ENCODE data around the gene CCDC40.

Gene CCDC40

GRCh38 chr17:80023481-80024205 is 12.8 kb upstream of the CCDC40 start:
- no peaks in the 10 kb centered on the region for H3K4me1 Mint-ChIP-seq
- H3K27me3 Mint-ChIP-seq: no peaks in the 10 kb centered on the region
- no peak for DNase-seq
- no peak overlapping the region for H3K4me3 Mint-ChIP-seq
- H3K9me3 Mint-ChIP-seq: peaks cover 0 to 2% of the 10 kb centered on the region in 2 donors
- no peak for ATAC-seq (replicated peaks)
- no peak overlapping the region for H3K27ac Mint-ChIP-seq
- H3K36me3 Mint-ChIP-seq: no peaks in the 10 kb centered on the region

GRCh38 chr17:80024206-80024972 is 12.1 kb upstream of the CCDC40 start:
- DNase-seq (no peak), ATAC-seq (replicated peaks) (no peak)
- Mint-ChIP-seq H3K9me3 (peaks cover 0 to 2% of the 10 kb centered on the region in 2 donors), H3K4me1 (no peaks in the 10 kb centered on the region), H3K36me3 (no peaks in the 10 kb centered on the region), H3K4me3 (no peak overlapping the region), H3K27me3 (no peaks in the 10 kb centered on the region), H3K27ac (no peak overlapping the region)

DNA sequence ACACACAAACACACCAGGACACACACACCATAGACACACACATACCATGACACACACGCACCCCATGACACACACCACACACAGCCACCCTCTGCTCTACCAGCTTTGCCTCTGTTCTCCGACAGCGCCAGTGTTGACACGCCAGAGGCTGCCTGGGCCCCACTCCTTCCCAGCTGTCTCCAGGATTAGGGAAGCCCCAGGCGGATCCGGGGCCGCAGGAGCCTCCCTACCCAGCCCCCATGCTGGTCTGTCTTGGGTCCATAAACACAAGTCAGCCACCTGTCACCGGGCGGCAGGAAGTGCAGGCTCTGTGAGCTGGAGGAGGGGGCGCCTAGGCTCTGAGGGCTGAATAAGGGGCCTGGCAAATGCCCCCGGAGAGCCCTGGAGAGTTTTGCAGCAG is 11.3 kb upstream of the CCDC40 start:
- no peak for ATAC-seq (replicated peaks)
- Mint-ChIP-seq H3K27me3 (no peaks in the 10 kb centered on the region), H3K27ac (no peak overlapping the region), H3K4me3 (no peak overlapping the region), H3K9me3 (peaks cover 0 to 2% of the 10 kb centered on the region in 2 donors), H3K36me3 (no peaks in the 10 kb centered on the region), H3K4me1 (no peaks in the 10 kb centered on the region)
- DNase-seq: no peak

DNA sequence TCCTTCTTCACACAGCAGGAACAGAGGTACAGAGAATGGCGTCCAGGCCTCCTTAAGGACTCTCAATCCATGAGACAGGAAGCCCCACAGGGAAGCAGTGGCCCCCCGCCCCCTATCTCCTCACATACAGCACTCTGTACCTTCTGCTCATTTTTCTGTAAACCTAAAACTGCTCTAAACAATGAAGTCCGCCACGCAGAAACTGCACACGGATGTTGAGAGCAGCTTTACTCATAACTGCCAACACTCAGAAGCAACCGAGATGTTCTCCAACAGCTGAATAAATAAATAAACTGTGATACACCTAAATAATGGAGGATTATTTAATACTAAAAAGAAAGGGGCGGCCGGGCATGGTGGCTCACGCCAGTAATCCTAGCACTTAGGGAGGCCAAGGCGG is 10.6 kb upstream of the CCDC40 start:
- Mint-ChIP-seq H3K27me3 (no peaks in the 10 kb centered on the region), H3K4me1 (no peaks in the 10 kb centered on the region), H3K9me3 (peaks cover 0 to 2% of the 10 kb centered on the region in 2 donors), H3K27ac (no peak overlapping the region), H3K4me3 (no peak overlapping the region), H3K36me3 (no peaks in the 10 kb centered on the region)
- DNase-seq (no peak), ATAC-seq (replicated peaks) (no peak)

GRCh38 chr17:80026359-80027042 is 9.9 kb upstream of the CCDC40 start:
- no peak overlapping the region for H3K27ac Mint-ChIP-seq
- DNase-seq: no peak
- peaks cover 0 to 2% of the 10 kb centered on the region in 2 donors for H3K9me3 Mint-ChIP-seq
- no peak for ATAC-seq (replicated peaks)
- H3K27me3 Mint-ChIP-seq: no peaks in the 10 kb centered on the region
- no peaks in the 10 kb centered on the region for H3K4me1 Mint-ChIP-seq
- no peak overlapping the region for H3K4me3 Mint-ChIP-seq
- H3K36me3 Mint-ChIP-seq: no peaks in the 10 kb centered on the region

- H3K4me3 Mint-ChIP-seq: no peak overlapping the region
- H3K9me3 Mint-ChIP-seq: no peaks in the 10 kb centered on the region
- H3K27ac Mint-ChIP-seq: no peak overlapping the region
- H3K27me3 Mint-ChIP-seq: no peaks in the 10 kb centered on the region
- H3K4me1 Mint-ChIP-seq: no peaks in the 10 kb centered on the region
- ATAC-seq (replicated peaks) (no peak), DNase-seq (no peak)
- H3K36me3 Mint-ChIP-seq: no peaks in the 10 kb centered on the region
These were observed 9.4 kb upstream of the CCDC40 start for GRCh38 chr17:80027043-80027435.

DNA sequence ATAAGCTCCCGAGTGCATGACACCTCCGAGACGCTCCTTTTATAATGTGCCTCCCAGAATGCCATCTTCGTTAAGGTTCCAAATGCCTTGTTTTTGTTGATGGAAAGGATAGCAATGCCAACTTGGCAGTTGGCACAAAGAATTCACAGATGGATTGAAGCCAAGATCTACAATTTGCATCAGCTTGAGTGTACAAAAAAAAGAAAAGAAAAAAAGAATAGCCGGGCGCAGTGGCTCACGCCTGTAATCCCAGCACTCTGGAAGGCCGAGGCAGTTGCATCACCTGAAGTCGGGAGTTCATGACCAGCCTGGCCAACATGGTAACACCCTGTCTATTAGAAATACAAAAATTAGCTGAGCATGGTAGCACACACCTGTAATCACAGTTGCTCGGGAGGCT is 8.4 kb upstream of the CCDC40 start:
- ATAC-seq (replicated peaks): no peak
- Mint-ChIP-seq H3K27me3 (no peaks in the 10 kb centered on the region), H3K9me3 (no peaks in the 10 kb centered on the region), H3K4me3 (no peak overlapping the region), H3K4me1 (no peaks in the 10 kb centered on the region), H3K36me3 (no peaks in the 10 kb centered on the region), H3K27ac (no peak overlapping the region)
- DNase-seq: no peak

GRCh38 chr17:80029258-80029974 is 7.0 kb upstream of the CCDC40 start:
- Mint-ChIP-seq H3K4me1 (peaks cover 0 to under 1% of the 10 kb centered on the region in 2 donors), H3K9me3 (no peaks in the 10 kb centered on the region), H3K36me3 (no peaks in the 10 kb centered on the region), H3K27me3 (no peaks in the 10 kb centered on the region), H3K4me3 (no peak overlapping the region), H3K27ac (no peak overlapping the region)
- no peak for DNase-seq
- ATAC-seq (replicated peaks): peak in 1 of 2 donors; percentile 36

DNA sequence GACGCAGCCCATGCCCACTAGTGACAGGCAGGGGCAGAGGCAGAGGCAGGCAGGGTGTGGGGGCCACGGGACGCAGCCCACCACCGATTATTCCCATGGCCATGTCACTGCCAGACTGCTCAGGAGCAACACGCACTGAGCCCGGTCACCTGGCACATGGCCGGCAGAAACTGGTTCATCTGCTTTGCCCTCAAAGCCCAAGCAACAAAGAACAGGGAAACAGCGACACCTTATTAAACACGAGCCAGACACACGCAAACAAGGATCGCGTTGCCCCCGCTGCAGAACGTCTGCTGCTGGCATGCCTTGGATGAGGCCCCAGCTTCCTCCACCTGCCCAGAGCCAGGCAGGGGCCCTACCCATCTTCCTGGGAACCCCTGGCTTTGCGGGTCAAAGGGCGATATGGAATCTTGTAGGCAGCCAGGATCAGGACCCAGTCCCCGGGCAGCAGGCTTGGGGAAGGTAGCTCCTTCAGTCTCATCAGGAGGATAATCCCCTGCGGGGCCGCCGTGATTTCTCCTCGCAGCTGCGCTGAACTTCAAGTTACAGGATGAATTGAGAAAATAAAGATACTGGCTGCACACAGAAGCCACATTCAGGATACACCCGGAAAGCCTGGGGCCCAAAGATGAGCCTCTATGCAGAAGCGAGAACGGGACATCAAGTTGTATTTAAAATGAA is 5.6 kb upstream of the CCDC40 start:
- no peaks in the 10 kb centered on the region for H3K36me3 Mint-ChIP-seq
- H3K27ac Mint-ChIP-seq: no peak overlapping the region
- no peak overlapping the region for H3K4me3 Mint-ChIP-seq
- no peak for DNase-seq
- H3K4me1 Mint-ChIP-seq: peaks cover 3 to 12% of the 10 kb centered on the region in 2 donors
- H3K9me3 Mint-ChIP-seq: no peaks in the 10 kb centered on the region
- peaks cover 0 to 3% of the 10 kb centered on the region in 2 donors for H3K27me3 Mint-ChIP-seq
- no peak for ATAC-seq (replicated peaks)

DNA sequence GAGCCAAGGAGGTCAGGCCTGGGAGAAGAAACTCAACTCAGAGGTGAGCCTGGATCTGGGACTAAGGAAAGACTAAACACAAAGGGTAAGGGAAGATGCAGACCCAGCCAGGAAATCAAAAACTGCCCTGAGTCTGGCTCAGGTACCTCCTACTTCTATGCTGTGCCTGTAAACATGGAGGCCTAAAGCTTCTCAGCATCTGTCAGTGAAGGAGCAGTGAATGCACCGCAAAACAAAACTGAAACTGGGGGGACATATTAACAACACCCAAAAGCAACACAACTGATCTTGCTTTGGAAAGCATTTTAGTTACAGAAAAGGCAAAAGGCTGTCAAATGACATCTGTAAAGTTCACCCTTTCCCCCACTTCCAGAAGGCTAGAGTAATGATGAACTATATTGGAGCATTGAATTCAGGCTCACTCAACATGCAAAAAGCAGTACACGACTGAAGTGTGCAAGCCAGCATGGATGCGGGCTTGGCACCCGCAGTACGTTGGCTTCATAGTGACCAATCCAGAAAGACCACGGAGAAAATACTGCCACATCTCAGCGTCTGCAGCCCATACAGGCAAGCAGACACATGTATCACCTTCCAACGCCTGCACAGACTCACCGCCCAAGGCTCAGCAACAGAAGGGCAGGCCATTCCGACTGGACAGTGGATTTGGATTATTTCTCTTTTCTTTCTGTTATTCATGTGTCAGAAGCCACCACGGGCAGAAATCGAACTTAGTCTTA is 4.6 kb upstream of the CCDC40 start:
- H3K27me3 Mint-ChIP-seq: peaks cover 0 to 3% of the 10 kb centered on the region in 2 donors
- H3K9me3 Mint-ChIP-seq: no peaks in the 10 kb centered on the region
- ATAC-seq (replicated peaks) (no peak), DNase-seq (no peak)
- no peak overlapping the region for H3K4me3 Mint-ChIP-seq
- H3K36me3 Mint-ChIP-seq: no peaks in the 10 kb centered on the region
- H3K4me1 Mint-ChIP-seq: peaks cover 6 to 18% of the 10 kb centered on the region in 2 donors
- H3K27ac Mint-ChIP-seq: no peak overlapping the region

GRCh38 chr17:80032614-80033171 is 3.7 kb upstream of the CCDC40 start:
- Mint-ChIP-seq H3K9me3 (no peaks in the 10 kb centered on the region), H3K27me3 (peaks cover 2 to 4% of the 10 kb centered on the region in 2 donors), H3K4me3 (no peak overlapping the region), H3K36me3 (no peaks in the 10 kb centered on the region), H3K4me1 (peaks cover 7 to 23% of the 10 kb centered on the region in 2 donors), H3K27ac (no peak overlapping the region)
- no peak for ATAC-seq (replicated peaks)
- DNase-seq: no peak

DNA sequence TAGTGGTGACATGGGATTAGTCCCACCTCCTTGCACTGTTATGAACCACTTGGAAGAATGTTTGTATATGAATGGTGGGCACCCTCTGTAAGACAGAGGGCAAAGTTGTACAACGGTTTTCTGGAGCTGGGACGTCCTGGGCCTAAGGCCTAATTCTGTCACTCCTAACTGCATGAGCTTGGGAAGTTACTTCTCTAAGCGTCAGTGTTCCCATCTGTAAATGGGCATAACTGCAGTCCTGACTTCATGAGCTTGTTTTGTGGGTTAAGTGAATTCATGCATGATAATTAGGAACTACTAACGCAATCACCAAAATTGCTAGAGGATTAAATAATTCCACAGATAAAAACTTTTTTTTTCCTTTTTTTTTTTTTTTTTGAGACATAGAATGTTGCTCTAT is 2.6 kb upstream of the CCDC40 start:
- H3K36me3 Mint-ChIP-seq: no peaks in the 10 kb centered on the region
- ATAC-seq (replicated peaks): no peak
- H3K4me1 Mint-ChIP-seq: peaks cover 7 to 23% of the 10 kb centered on the region in 2 donors
- no peak for DNase-seq
- no peaks in the 10 kb centered on the region for H3K9me3 Mint-ChIP-seq
- no peak overlapping the region for H3K4me3 Mint-ChIP-seq
- H3K27ac Mint-ChIP-seq: no peak overlapping the region
- peaks cover 6 to 9% of the 10 kb centered on the region in 2 donors for H3K27me3 Mint-ChIP-seq
